Muscle of leg (tissue), 11 donors: ENCODE data around the gene NUP107. TPM values are rescaled to one million over a fixed set of nuclear protein-coding genes. Genes with fewer than 3 reads are reported as not detected.

Experiments used
- DNase-seq: peaks from one replicate; pipeline ENCODE4 v3.0.0; 2013
- H3K27ac ChIP-seq: one replicate; pipeline ENCODE4 v1.5.1; 2013; ENCODE audit warnings: mild to moderate bottlenecking, low read length, control low read depth
- H3K27me3 ChIP-seq: one replicate; pipeline ENCODE4 v1.6.1; 2013; ENCODE audit warnings: low read length; ENCODE audit not compliant: control insufficient read depth, insufficient read depth
- H3K36me3 ChIP-seq: one replicate; pipeline ENCODE4 v1.6.1; 2013; ENCODE audit warnings: low read length; ENCODE audit not compliant: control insufficient read depth, insufficient read depth
- H3K4me1 ChIP-seq: one replicate; pipeline ENCODE4 v1.6.1; 2013; ENCODE audit warnings: low read length; ENCODE audit not compliant: control insufficient read depth, insufficient read depth
- H3K4me3 ChIP-seq: one replicate; pipeline ENCODE4 v1.5.1; 2013; ENCODE audit warnings: low read length, control low read depth
- H3K9me3 ChIP-seq: replicated peaks from 2 replicates; pipeline ENCODE4 v1.6.1; 2013; ENCODE audit warnings: low read depth, low read length; ENCODE audit not compliant: control insufficient read depth
- WGBS: methylation state at CpG from one replicate; pipeline ENCODE4 v1.1.5; 2013; ENCODE audit warnings: missing lambda C conversion rate; ENCODE audit not compliant: insufficient coverage; 5-methylcytosine and 5-hydroxymethylcytosine counted together
- polyA plus RNA-seq, 8 donors: library from polyadenylated mRNA; unstranded; fragments of 120-200 nt; gene quantifications; one replicate each; pipeline versions ENCODE4 v1.2.1 to v1.2.3, GENCODE V29; 2013; ENCODE audit warnings: inconsistent platforms in 1 of 8, low replicate concordance in 1 of 8; ENCODE audit not compliant: insufficient read length in 8 of 8, insufficient read depth in 1 of 8
- total RNA-seq: library from RNA; stranded (reverse); fragments of 120-200 nt; gene quantifications from one replicate; pipeline ENCODE4 v1.2.4, GENCODE V29; 2013

The NUP107 gene
- total and polyA plus RNA-seq, 9 donors: 35.3 to 50.2 (median 43.9) TPM

- H3K9me3 ChIP-seq: no peaks in the 10 kb centered on the region
- H3K4me3 ChIP-seq: no peak overlapping the region
- no peak overlapping the region for H3K27ac ChIP-seq
- WGBS: 46% methylated on average over 3 of the region's 4 CpGs
- DNase-seq: no peak
- no peaks in the 10 kb centered on the region for H3K4me1 ChIP-seq
- H3K36me3 ChIP-seq: no peaks in the 10 kb centered on the region
- no peaks in the 10 kb centered on the region for H3K27me3 ChIP-seq
Measured at GRCh38 chr12:68793975-68794652, 107.3 kb downstream of the NUP107 start.

- no peak for DNase-seq
- H3K27me3 ChIP-seq: no peaks in the 10 kb centered on the region
- H3K36me3 ChIP-seq: no peaks in the 10 kb centered on the region
- no peaks in the 10 kb centered on the region for H3K9me3 ChIP-seq
- no peak overlapping the region for H3K4me3 ChIP-seq
- no peak overlapping the region for H3K27ac ChIP-seq
- no CpG with 5 or more reads among the region's 3 CpGs for WGBS
- H3K4me1 ChIP-seq: no peaks in the 10 kb centered on the region
Measured at GRCh38 chr12:68794653-68795251, 108.0 kb downstream of the NUP107 start.

Other genes starting within 250 kb of the NUP107 start
- 77.4 TPM for gene RAP1B, start 76.1 kb upstream of the NUP107 start, total RNA-seq
- gene RAP1B, start 76.1 kb upstream of the NUP107 start, polyA plus RNA-seq: 100 to 1,000 TPM in 5 of 8 donors, 10 to 100 TPM in 3; 90.8 to 142 (median 101) TPM
- 11.0 TPM for gene SLC35E3, start 59.2 kb downstream of the NUP107 start, total RNA-seq
- 10 to 100 TPM; 13.4 to 24.8 (median 16.8) TPM for gene SLC35E3, start 59.2 kb downstream of the NUP107 start, polyA plus RNA-seq
- gene MDM2, start 121.2 kb downstream of the NUP107 start, total RNA-seq: 61.8 TPM
- 10 to 100 TPM; 27.5 to 49.1 (median 41.5) TPM for gene MDM2, start 121.2 kb downstream of the NUP107 start, polyA plus RNA-seq
- gene CPM, start 246.2 kb downstream of the NUP107 start, total RNA-seq: 2.0 TPM
- gene CPM, start 246.2 kb downstream of the NUP107 start, polyA plus RNA-seq: 10 to 100 TPM in 1 of 8 donors, 1 to 10 TPM in 7; 2.4 to 11.3 (median 4.0) TPM